Mucosa of descending colon (tissue), 3 donors: ENCODE measurements around the gene SH2D3C. TPM values are rescaled to one million over a fixed set of nuclear protein-coding genes. Genes with fewer than 3 reads are reported as not detected.

Experiments used
- ATAC-seq: fragments of 200-7000 bp; cut with Tn5 transposase; one replicate; pipeline ENCODE4 v1.9.1; 2020; ENCODE audit warnings: mild to moderate bottlenecking, moderate library complexity
- DNase-seq, 3 donors: peaks; one replicate each; pipeline ENCODE4 v3.0.0-alpha.2; 2020
- H3K36me3 ChIP-seq: fragments of 200-600 bp; one replicate; pipeline ENCODE4 v1.8.0; 2021; ENCODE audit warnings: low read depth, mild to moderate bottlenecking
- H3K4me1 ChIP-seq: fragments of 200-600 bp; one replicate; pipeline ENCODE4 v1.8.0; 2021; ENCODE audit warnings: low read depth, mild to moderate bottlenecking
- H3K4me3 ChIP-seq: fragments of 200-600 bp; one replicate; pipeline ENCODE4 v1.8.0; 2021; ENCODE audit warnings: mild to moderate bottlenecking
- H3K9me3 ChIP-seq: fragments of 200-600 bp; one replicate; pipeline ENCODE4 v1.8.0; 2021; ENCODE audit warnings: mild to moderate bottlenecking
- intact Hi-C, 2 donors: fragments of 100-400 bp; cut with DNase I in 1 of 2; cut with micrococcal nuclease in 1 of 2; formaldehyde crosslinking; loops; one replicate each; pipeline versions ENCODE4 v1.11.0 to v1.11.1; 2022; cut with DNase I, micrococcal nuclease
- total RNA-seq, 3 donors: library from RNA; stranded (reverse); fragmentation: NEBNext Ultra II Directional in 2 of 3; extraction: Animal tissue kit (Norgen Biotek cat#: 25700) in 2 of 3; gene quantifications; one replicate each; pipeline versions ENCODE4 v1.2.1 to v1.2.4, GENCODE V29; 2021 to 2023
- TF ChIP-seq, protein P1 (sequence below): fragments of 200-600 bp; IDR thresholded peaks from one replicate; pipeline ENCODE4 v1.8.0; 2022; ENCODE audit warnings: antibody characterized with exemption, mild to moderate bottlenecking
- donor health status: DM: no; HTN: no; CAD: no; lungs with moderate emphysema.
- donor health status: DM: no; HTN: no; CAD: no.
- donor health status: DM: no; HTN: yes; CAD: no.

Gene SH2D3C
- total RNA-seq, 3 donors from 2014 or later, result 3.2 to 7.4 (median 4.7) TPM

DNA sequence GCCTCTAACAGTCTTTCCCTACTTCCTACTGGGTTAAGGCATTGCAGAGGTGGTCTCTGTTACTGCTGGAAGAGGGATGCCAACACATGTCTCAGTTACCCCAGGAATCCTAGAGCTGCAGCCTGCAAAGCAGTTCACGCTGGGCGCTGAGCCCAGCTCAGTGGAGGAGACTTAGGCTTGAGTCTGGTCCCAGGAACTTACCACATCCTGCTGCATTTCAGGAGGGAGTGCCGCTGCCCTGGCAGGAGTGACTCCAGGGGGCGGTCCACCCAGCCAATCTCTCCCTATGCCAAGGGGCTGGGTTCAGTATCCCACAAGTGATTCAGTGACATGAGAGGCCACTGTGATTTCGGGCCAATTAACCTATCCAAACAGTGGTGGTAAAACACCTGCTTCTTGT is 55.0 kb downstream of the SH2D3C start:
- H3K36me3 ChIP-seq, result no peaks in the 10 kb centered on the region
- ATAC-seq (peak; percentile 65), DNase-seq (peak in 1 of 3 donors; percentile 38)
- H3K4me1 ChIP-seq, result peaks cover 10% of the 10 kb centered on the region
- TF ChIP-seq, protein P1, sequence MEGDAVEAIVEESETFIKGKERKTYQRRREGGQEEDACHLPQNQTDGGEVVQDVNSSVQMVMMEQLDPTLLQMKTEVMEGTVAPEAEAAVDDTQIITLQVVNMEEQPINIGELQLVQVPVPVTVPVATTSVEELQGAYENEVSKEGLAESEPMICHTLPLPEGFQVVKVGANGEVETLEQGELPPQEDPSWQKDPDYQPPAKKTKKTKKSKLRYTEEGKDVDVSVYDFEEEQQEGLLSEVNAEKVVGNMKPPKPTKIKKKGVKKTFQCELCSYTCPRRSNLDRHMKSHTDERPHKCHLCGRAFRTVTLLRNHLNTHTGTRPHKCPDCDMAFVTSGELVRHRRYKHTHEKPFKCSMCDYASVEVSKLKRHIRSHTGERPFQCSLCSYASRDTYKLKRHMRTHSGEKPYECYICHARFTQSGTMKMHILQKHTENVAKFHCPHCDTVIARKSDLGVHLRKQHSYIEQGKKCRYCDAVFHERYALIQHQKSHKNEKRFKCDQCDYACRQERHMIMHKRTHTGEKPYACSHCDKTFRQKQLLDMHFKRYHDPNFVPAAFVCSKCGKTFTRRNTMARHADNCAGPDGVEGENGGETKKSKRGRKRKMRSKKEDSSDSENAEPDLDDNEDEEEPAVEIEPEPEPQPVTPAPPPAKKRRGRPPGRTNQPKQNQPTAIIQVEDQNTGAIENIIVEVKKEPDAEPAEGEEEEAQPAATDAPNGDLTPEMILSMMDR, result no peak
- intact Hi-C loops, result loop anchor here in 1 of 2 donors (10.0 kb wide), 1 partner anchor 129 kb away; no protein-coding TSS in a partner anchor
- no peaks in the 10 kb centered on the region for H3K9me3 ChIP-seq
- no peak overlapping the region for H3K4me3 ChIP-seq

DNA sequence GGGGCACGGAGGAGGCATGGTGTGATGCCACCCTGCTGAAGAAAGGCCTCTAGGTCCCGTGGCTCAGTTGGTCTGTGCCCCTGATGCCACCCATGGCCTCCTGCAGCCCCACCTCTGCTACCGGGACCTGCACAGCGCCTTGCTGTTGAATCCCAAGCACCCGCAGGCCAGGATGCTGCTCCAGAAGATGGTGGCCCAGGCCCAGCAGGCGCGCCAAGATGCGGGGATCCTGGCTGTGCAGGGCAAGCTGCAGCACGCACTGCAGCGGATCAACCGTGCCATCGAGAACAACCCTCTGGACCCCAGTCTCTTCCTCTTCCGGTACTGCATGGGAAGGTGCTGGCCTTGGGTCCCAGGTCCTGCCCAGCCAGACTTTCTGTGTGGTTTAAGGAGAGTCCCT is 55.5 kb downstream of the SH2D3C start:
- peaks cover 10% of the 10 kb centered on the region for H3K4me1 ChIP-seq
- TF ChIP-seq, protein P1, result no peak
- intact Hi-C loops, result loop anchor here in 1 of 2 donors (10.0 kb wide), 1 partner anchor 128 kb away; no protein-coding TSS in a partner anchor
- DNase-seq (no peak), ATAC-seq (no peak)
- H3K9me3 ChIP-seq, result no peaks in the 10 kb centered on the region
- no peak overlapping the region for H3K4me3 ChIP-seq
- H3K36me3 ChIP-seq, result no peaks in the 10 kb centered on the region

DNA sequence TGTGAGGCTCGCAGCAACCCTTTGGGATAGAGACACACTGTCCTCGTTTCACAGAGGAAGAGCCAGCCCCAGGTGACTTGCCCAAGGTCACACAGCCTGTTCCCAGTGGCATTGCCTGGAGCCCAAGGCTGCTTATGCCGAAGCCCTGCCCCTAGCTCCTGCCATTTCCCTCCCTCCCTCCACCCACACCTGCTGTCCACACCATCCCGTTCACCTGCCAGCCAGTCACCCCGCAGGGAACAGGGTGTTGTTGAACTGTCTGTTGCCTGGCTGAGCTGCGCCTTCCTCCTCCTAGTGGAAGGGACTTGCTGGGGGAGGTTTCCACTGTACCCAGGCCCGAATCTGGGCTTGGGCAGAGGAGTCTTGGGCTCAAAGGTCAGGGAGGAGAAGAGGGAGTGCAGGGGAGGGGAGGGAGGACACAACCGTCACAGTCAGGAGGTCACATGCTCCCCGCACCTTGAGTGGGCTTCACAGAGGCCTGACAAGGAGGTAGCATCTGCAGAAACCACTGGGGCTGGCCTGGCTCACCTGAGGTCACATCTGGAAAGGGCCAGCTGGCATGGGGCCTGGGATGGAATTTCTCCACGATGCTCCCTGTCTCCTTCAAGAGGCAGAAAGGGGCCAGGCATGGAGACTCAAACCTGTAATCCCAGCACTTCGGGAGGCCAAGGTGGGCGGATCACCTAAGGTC is 56.3 kb downstream of the SH2D3C start:
- TF ChIP-seq, protein P1, result no peak
- H3K4me1 ChIP-seq, result peaks cover 10% of the 10 kb centered on the region
- peak; percentile 64 for ATAC-seq
- H3K4me3 ChIP-seq, result no peak overlapping the region
- intact Hi-C loops, result loop anchor here in 1 of 2 donors (10.0 kb wide), 1 partner anchor 127 kb away; no protein-coding TSS in a partner anchor
- no peaks in the 10 kb centered on the region for H3K9me3 ChIP-seq
- H3K36me3 ChIP-seq, result no peaks in the 10 kb centered on the region
- DNase-seq, result peak in 1 of 3 donors; percentile 35

DNA sequence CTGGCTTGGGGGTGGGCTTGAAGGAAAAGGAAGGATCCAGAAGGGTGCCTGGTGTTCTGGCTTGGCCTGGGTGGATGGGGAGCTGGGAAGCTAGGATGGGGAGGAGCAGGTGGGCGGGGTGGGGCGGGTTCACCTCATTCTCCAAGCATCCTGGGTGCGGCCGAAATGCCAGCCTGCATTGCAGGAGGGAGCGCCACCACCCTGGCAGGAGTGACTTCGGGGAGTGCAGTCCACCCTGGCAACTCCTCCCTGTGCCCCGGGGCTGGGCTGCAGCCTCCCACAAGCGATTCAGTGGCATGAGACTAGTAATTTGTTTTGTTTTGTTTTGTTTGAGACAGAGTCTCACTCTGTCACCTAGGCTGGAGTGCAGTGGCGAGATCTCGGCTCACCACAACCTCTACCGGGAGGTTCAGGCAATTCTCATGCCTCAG is 57.1 kb downstream of the SH2D3C start:
- ATAC-seq (peak; percentile 76), DNase-seq (peak; percentile 50 to 81 (median 68))
- Histone ChIP-seq H3K36me3 (no peaks in the 10 kb centered on the region), H3K4me1 (peaks cover 10% of the 10 kb centered on the region), H3K9me3 (no peaks in the 10 kb centered on the region), H3K4me3 (no peak overlapping the region)
- intact Hi-C loops, result loop anchor here in 1 of 2 donors (10.0 kb wide), 1 partner anchor 127 kb away; no protein-coding TSS in a partner anchor
- TF ChIP-seq, protein P1, result no peak

DNA sequence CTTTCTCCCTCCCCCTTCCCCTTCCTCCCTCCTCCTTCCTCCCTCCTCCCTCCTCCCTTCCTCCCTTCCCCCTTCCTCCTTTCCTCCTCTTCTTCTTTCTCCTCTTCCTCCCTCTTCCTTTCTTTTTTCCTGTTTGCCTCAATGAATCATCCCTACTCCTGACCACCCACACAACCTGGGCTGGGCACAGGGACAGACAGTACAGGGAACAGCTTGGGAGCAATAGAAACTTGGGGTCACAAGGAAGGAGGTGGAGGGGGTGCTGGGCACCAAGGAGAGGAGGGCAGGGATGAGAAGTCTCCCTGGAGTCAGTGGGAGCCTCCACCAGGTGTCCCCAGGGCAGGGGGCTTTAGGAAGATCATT is 57.6 kb downstream of the SH2D3C start:
- TF ChIP-seq, protein P1, result no peak
- Histone ChIP-seq H3K36me3 (no peaks in the 10 kb centered on the region), H3K4me1 (peaks cover 15% of the 10 kb centered on the region), H3K4me3 (no peak overlapping the region), H3K9me3 (no peaks in the 10 kb centered on the region)
- ATAC-seq (no peak), DNase-seq (peak in 1 of 3 donors; percentile 23)
- intact Hi-C loops, result loop anchor here in 1 of 2 donors (10.0 kb wide), 1 partner anchor 126 kb away; no protein-coding TSS in a partner anchor
